Measurements from ENCODE around the gene ZNF329.

ZNF329 gene

GRCh38 chr19:58118979-58119733 is 31.4 kb downstream of the ZNF329 start:
- DNase-seq (ENCODE audit: low spot score) = no peak

GRCh38 chr19:58117841-58118575 is 32.6 kb downstream of the ZNF329 start:
- DNase-seq (ENCODE audit: low spot score) = peak; percentile 80

- DNase-seq (ENCODE audit: low spot score) = no peak
Measured at GRCh38 chr19:58108546-58108817, 42.1 kb downstream of the ZNF329 start.

- DNase-seq (ENCODE audit: low spot score) = no peak
Measured at GRCh38 chr19:58107778-58108545, 42.6 kb downstream of the ZNF329 start.

GRCh38 chr19:58098682-58098998 is 51.9 kb downstream of the ZNF329 start:
- DNase-seq (ENCODE audit: low spot score) = no peak

- peak; percentile 97 for DNase-seq (ENCODE audit: low spot score)
Measured at GRCh38 chr19:58097781-58098681, 52.6 kb downstream of the ZNF329 start, which contains the start of gene ZSCAN18. TSS of gene ZSCAN18 (minus strand) at chr19:58098231. CDS start at chr19:58090267, 7,964 bp downstream.

GRCh38 chr19:58097349-58097748 is 53.2 kb downstream of the ZNF329 start:
- DNase-seq (ENCODE audit: low spot score) = no peak

- DNase-seq (ENCODE audit: low spot score) = no peak
Measured at GRCh38 chr19:58096884-58097283, 53.7 kb downstream of the ZNF329 start.

- DNase-seq (ENCODE audit: low spot score) = no peak
Measured at GRCh38 chr19:58095328-58095727, 55.3 kb downstream of the ZNF329 start.

- no peak for DNase-seq (ENCODE audit: low spot score)
Measured at GRCh38 chr19:58093071-58093470, 57.5 kb downstream of the ZNF329 start.

- DNase-seq (ENCODE audit: low spot score) = no peak
Measured at GRCh38 chr19:58091251-58091995, 59.2 kb downstream of the ZNF329 start.

- peak; percentile 21 for DNase-seq (ENCODE audit: low spot score)
Measured at GRCh38 chr19:58089846-58090245, 60.7 kb downstream of the ZNF329 start.

- no peak for DNase-seq (ENCODE audit: low spot score)
Measured at GRCh38 chr19:58088521-58089052, 62.0 kb downstream of the ZNF329 start.

- no peak for DNase-seq (ENCODE audit: low spot score)
Measured at GRCh38 chr19:58086825-58087710, 63.5 kb downstream of the ZNF329 start.

GRCh38 chr19:58085348-58085875 is 65.2 kb downstream of the ZNF329 start:
- DNase-seq (ENCODE audit: low spot score) = no peak

GRCh38 chr19:58084596-58085347 is 65.8 kb downstream of the ZNF329 start:
- DNase-seq (ENCODE audit: low spot score) = no peak

GRCh38 chr19:58083021-58083420 is 67.6 kb downstream of the ZNF329 start:
- no peak for DNase-seq (ENCODE audit: low spot score)

- DNase-seq (ENCODE audit: low spot score) = no peak
Measured at GRCh38 chr19:58079792-58080191, 70.8 kb downstream of the ZNF329 start.
